SK-N-DZ (cell line): ENCODE results near the gene GALNT18.

ENCODE experiments used
- DNase-seq: peaks from one replicate; pipeline ENCODE4 v3.0.0-alpha.2; 2015; ENCODE audit warnings: low spot score

GALNT18 gene

GRCh38 chr11:11567936-11568650 is 53.7 kb downstream of the GALNT18 start:
- no peak for DNase-seq

GRCh38 chr11:11565636-11566035 is 56.2 kb downstream of the GALNT18 start:
- DNase-seq, result no peak

- no peak for DNase-seq
Observed at GRCh38 chr11:11563200-11563975, 58.4 kb downstream of the GALNT18 start.

GRCh38 chr11:11561991-11562390 is 59.8 kb downstream of the GALNT18 start:
- DNase-seq, result no peak

- no peak for DNase-seq
Observed at GRCh38 chr11:11558826-11559225, 63.0 kb downstream of the GALNT18 start.

- DNase-seq, result no peak
Observed at GRCh38 chr11:11558396-11558795, 63.4 kb downstream of the GALNT18 start.

GRCh38 chr11:11555208-11555607 is 66.6 kb downstream of the GALNT18 start:
- no peak for DNase-seq

GRCh38 chr11:11553573-11553972 is 68.2 kb downstream of the GALNT18 start:
- no peak for DNase-seq

- DNase-seq, result no peak
Observed at GRCh38 chr11:11552529-11553087, 69.2 kb downstream of the GALNT18 start.

GRCh38 chr11:11550534-11550933 is 71.3 kb downstream of the GALNT18 start:
- DNase-seq, result no peak

GRCh38 chr11:11545285-11546275 is 76.2 kb downstream of the GALNT18 start:
- DNase-seq, result no peak

GRCh38 chr11:11543656-11544055 is 78.1 kb downstream of the GALNT18 start:
- no peak for DNase-seq

- no peak for DNase-seq
Observed at GRCh38 chr11:11540157-11540556, 81.6 kb downstream of the GALNT18 start.

- DNase-seq, result no peak
Observed at GRCh38 chr11:11538277-11538960, 83.4 kb downstream of the GALNT18 start.

GRCh38 chr11:11537871-11538270 is 83.9 kb downstream of the GALNT18 start:
- DNase-seq, result no peak

- no peak for DNase-seq
Observed at GRCh38 chr11:11537372-11537771, 84.4 kb downstream of the GALNT18 start.

GRCh38 chr11:11536650-11537049 is 85.2 kb downstream of the GALNT18 start:
- DNase-seq, result no peak

- DNase-seq, result no peak
Observed at GRCh38 chr11:11535611-11536010, 86.2 kb downstream of the GALNT18 start.

- DNase-seq, result no peak
Observed at GRCh38 chr11:11534981-11535380, 86.8 kb downstream of the GALNT18 start.

GRCh38 chr11:11533751-11534150 is 88.1 kb downstream of the GALNT18 start:
- no peak for DNase-seq

GRCh38 chr11:11533057-11533456 is 88.7 kb downstream of the GALNT18 start:
- DNase-seq, result no peak
